ENCODE results near the gene CCNJL. TPM values are rescaled to one million over a fixed set of nuclear protein-coding genes. Genes with fewer than 3 reads are reported as not detected.

Gene CCNJL
- total RNA-seq, 1 donor from 2014 or later: 8.4 TPM

DNA sequence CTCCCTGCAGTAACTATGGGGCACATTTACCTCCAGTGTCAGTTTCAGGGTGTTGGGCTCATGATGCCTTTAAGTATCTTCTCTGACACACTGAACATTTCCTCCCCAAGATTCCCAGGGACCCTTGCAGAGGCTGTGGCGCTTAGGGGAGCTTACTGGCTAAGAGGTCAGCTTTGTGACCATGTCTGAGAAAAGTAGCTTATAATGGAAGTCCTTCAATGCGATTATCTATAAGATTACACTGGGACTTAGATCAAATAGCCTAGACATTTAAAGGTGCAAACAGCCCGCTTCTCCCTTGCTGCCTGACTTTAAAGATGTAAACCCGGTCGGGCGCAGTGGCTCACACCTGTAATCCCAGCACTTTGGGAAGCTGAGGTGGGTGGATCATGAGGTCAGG, 57.7 kb downstream of the CCNJL start:
- TF ChIP-seq, protein P1, sequence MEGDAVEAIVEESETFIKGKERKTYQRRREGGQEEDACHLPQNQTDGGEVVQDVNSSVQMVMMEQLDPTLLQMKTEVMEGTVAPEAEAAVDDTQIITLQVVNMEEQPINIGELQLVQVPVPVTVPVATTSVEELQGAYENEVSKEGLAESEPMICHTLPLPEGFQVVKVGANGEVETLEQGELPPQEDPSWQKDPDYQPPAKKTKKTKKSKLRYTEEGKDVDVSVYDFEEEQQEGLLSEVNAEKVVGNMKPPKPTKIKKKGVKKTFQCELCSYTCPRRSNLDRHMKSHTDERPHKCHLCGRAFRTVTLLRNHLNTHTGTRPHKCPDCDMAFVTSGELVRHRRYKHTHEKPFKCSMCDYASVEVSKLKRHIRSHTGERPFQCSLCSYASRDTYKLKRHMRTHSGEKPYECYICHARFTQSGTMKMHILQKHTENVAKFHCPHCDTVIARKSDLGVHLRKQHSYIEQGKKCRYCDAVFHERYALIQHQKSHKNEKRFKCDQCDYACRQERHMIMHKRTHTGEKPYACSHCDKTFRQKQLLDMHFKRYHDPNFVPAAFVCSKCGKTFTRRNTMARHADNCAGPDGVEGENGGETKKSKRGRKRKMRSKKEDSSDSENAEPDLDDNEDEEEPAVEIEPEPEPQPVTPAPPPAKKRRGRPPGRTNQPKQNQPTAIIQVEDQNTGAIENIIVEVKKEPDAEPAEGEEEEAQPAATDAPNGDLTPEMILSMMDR (IDR thresholded peaks at IDR 0.05): no peak
- DNase-seq (ENCODE audit: extremely low spot score, unreplicated experiment): no peak
- no peaks in the 10 kb centered on the region for H3K27me3 Mint-ChIP-seq (ENCODE audit: unreplicated experiment)
- H3K36me3 Mint-ChIP-seq (ENCODE audit: unreplicated experiment): peaks cover 29% of the 10 kb centered on the region
- H3K4me1 Mint-ChIP-seq (ENCODE audit: unreplicated experiment): no peaks in the 10 kb centered on the region
- no peak overlapping the region for H3K4me3 Mint-ChIP-seq (ENCODE audit: unreplicated experiment)
- H3K9me3 Mint-ChIP-seq (ENCODE audit: unreplicated experiment): no peaks in the 10 kb centered on the region
- no peak overlapping the region for H3K27ac Mint-ChIP-seq (ENCODE audit: unreplicated experiment)

GRCh38 chr5:160253441-160253840, 58.9 kb downstream of the CCNJL start:
- TF ChIP-seq, protein P1 (IDR thresholded peaks at IDR 0.05): no peak
- peaks cover 24% of the 10 kb centered on the region for H3K36me3 Mint-ChIP-seq (ENCODE audit: unreplicated experiment)
- no peak overlapping the region for H3K4me3 Mint-ChIP-seq (ENCODE audit: unreplicated experiment)
- no peak for DNase-seq (ENCODE audit: extremely low spot score, unreplicated experiment)
- H3K27me3 Mint-ChIP-seq (ENCODE audit: unreplicated experiment): no peaks in the 10 kb centered on the region
- no peaks in the 10 kb centered on the region for H3K9me3 Mint-ChIP-seq (ENCODE audit: unreplicated experiment)
- H3K4me1 Mint-ChIP-seq (ENCODE audit: unreplicated experiment): no peaks in the 10 kb centered on the region
- no peak overlapping the region for H3K27ac Mint-ChIP-seq (ENCODE audit: unreplicated experiment)

GRCh38 chr5:160252916-160253315, 59.4 kb downstream of the CCNJL start:
- no peak overlapping the region for H3K27ac Mint-ChIP-seq (ENCODE audit: unreplicated experiment)
- H3K4me3 Mint-ChIP-seq (ENCODE audit: unreplicated experiment): no peak overlapping the region
- H3K27me3 Mint-ChIP-seq (ENCODE audit: unreplicated experiment): no peaks in the 10 kb centered on the region
- no peak for DNase-seq (ENCODE audit: extremely low spot score, unreplicated experiment)
- TF ChIP-seq, protein P1 (IDR thresholded peaks at IDR 0.05): no peak
- H3K9me3 Mint-ChIP-seq (ENCODE audit: unreplicated experiment): no peaks in the 10 kb centered on the region
- peaks cover 22% of the 10 kb centered on the region for H3K36me3 Mint-ChIP-seq (ENCODE audit: unreplicated experiment)
- H3K4me1 Mint-ChIP-seq (ENCODE audit: unreplicated experiment): no peaks in the 10 kb centered on the region

- no peak for DNase-seq (ENCODE audit: extremely low spot score, unreplicated experiment)
- TF ChIP-seq, protein P1 (IDR thresholded peaks at IDR 0.05): no peak
- H3K4me3 Mint-ChIP-seq (ENCODE audit: unreplicated experiment): no peak overlapping the region
Measured at GRCh38 chr5:160251406-160252155, 60.8 kb downstream of the CCNJL start.

GRCh38 chr5:160250826-160251225, 61.5 kb downstream of the CCNJL start:
- H3K36me3 Mint-ChIP-seq (ENCODE audit: unreplicated experiment): peaks cover 21% of the 10 kb centered on the region
- no peak overlapping the region for H3K4me3 Mint-ChIP-seq (ENCODE audit: unreplicated experiment)
- DNase-seq (ENCODE audit: extremely low spot score, unreplicated experiment): no peak
- no peaks in the 10 kb centered on the region for H3K4me1 Mint-ChIP-seq (ENCODE audit: unreplicated experiment)
- TF ChIP-seq, protein P1 (IDR thresholded peaks at IDR 0.05): no peak
- H3K27ac Mint-ChIP-seq (ENCODE audit: unreplicated experiment): no peak overlapping the region
- no peaks in the 10 kb centered on the region for H3K9me3 Mint-ChIP-seq (ENCODE audit: unreplicated experiment)
- no peaks in the 10 kb centered on the region for H3K27me3 Mint-ChIP-seq (ENCODE audit: unreplicated experiment)

More at GRCh38 chr5:160251406-160252155, 60.8 kb downstream of the CCNJL start:
- Mint-ChIP-seq H3K9me3 (ENCODE audit: unreplicated experiment) (no peaks in the 10 kb centered on the region), H3K4me1 (ENCODE audit: unreplicated experiment) (no peaks in the 10 kb centered on the region), H3K27ac (ENCODE audit: unreplicated experiment) (no peak overlapping the region), H3K27me3 (ENCODE audit: unreplicated experiment) (no peaks in the 10 kb centered on the region), H3K36me3 (ENCODE audit: unreplicated experiment) (peaks cover 21% of the 10 kb centered on the region)
